Activated T-helper 17 cell treated with anti-CD3 and anti-CD28 coated beads, Interleukin-2, amount 50 U/mL, for 72 hours (primary cell): ENCODE measurements around the gene ARHGEF11. TPM values are rescaled to one million over a fixed set of nuclear protein-coding genes. Genes with fewer than 3 reads are reported as not detected.

ENCODE experiments used
- ATAC-seq: fragments of 150-1000 bp; cut with Tn5 transposase; replicated peaks from 2 replicates; pipeline ENCODE4 v1.10.0; 2021; ENCODE audit warnings: mild to moderate bottlenecking, moderate library complexity
- H3K27ac Mint-ChIP-seq: one replicate; pipeline ENCODE4 v1.8.0; 2022; ENCODE audit warnings: mixed read lengths
- H3K27me3 Mint-ChIP-seq: one replicate; pipeline ENCODE4 v1.8.0; 2022; ENCODE audit warnings: mixed read lengths
- H3K36me3 Mint-ChIP-seq: one replicate; pipeline ENCODE4 v1.8.0; 2022; ENCODE audit warnings: low read depth, mild to moderate bottlenecking, mixed read lengths
- H3K4me1 Mint-ChIP-seq: one replicate; pipeline ENCODE4 v1.8.0; 2022; ENCODE audit warnings: mixed read lengths
- H3K4me3 Mint-ChIP-seq: one replicate; pipeline ENCODE4 v1.8.0; 2022; ENCODE audit warnings: mild to moderate bottlenecking, mixed read lengths
- H3K9me3 Mint-ChIP-seq: one replicate; pipeline ENCODE4 v1.8.0; 2022; ENCODE audit warnings: mixed read lengths
- total RNA-seq, 2 donors: library from RNA; stranded (reverse); gene quantifications; one replicate each; pipeline ENCODE4 v1.2.3, GENCODE V29; 2022

The ARHGEF11 gene
- total RNA-seq, 2 donors from 2014 or later, result 4.1 to 4.7 TPM

DNA sequence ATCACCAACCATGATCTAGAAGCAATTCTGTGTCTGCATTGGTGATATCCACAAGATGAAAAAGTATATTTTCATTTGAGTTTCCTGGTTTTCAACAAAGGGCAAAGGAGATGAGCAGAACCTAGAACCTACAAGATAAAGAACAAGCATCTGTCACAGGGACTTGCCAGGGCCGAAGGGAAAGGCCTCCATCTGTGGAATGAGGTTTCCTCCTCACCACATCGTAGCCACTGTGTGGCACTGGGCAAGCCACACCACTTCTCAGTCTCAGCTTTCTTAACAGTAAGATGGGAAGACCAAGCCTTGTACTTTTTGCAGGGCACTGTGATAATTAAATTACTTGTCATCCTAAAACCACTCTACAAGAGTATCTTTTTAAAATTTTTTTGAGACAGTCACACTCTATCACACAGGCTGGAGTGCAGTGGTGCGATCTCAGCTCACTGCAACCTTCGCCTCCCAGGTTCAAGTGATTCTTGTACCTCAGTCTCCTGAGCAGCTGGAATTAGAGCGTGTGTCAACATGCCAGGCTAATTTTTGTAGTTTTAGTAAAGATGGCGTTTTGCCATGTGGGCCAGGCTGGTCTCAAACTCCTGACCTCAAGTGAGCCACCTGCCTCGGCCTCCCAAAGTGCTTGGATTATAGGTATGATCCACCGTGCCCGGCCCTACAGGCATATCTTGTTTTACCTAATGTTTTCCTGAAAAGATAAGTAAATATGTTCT is 45.8 kb downstream of the ARHGEF11 start:
- Mint-ChIP-seq H3K9me3 (no peaks in the 10 kb centered on the region), H3K4me3 (no peak overlapping the region), H3K27me3 (peaks cover 21% of the 10 kb centered on the region), H3K4me1 (no peaks in the 10 kb centered on the region), H3K27ac (no peak overlapping the region), H3K36me3 (no peaks in the 10 kb centered on the region)
- ATAC-seq, result no peak

DNA sequence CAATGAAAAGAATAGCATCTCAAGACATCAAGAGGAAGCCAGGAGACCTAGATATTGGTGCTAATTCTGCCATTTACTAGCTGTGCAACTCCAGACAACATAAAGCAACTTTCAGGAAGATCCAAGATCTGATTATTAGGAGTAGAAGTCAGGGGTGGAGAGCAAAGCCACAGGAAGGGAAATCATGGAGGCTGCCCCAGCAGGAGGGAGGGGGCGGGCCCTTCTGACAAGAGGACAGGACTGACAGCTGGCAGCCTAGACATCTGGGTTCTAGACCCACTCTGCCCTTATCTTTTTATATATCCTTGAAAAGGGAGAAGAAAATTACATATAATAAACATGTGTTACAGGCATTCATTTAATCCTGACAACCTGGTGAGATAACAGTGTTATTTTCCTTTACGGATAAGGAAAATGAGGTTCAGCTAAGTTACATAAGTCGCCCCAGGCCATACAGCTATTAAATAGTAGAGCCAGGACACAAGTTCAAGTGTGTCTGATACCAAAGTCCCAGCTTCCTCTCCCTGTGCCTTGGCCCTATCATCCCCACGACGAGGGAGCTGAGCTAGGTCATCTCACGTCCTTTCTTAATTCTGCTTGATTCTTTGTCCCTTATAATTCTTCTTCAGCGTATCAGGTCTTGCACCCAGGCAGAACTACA is 46.6 kb downstream of the ARHGEF11 start:
- H3K27me3 Mint-ChIP-seq, result peaks cover 26% of the 10 kb centered on the region
- H3K36me3 Mint-ChIP-seq, result no peaks in the 10 kb centered on the region
- H3K9me3 Mint-ChIP-seq, result no peaks in the 10 kb centered on the region
- ATAC-seq, result no peak
- no peaks in the 10 kb centered on the region for H3K4me1 Mint-ChIP-seq
- no peak overlapping the region for H3K27ac Mint-ChIP-seq
- no peak overlapping the region for H3K4me3 Mint-ChIP-seq

DNA sequence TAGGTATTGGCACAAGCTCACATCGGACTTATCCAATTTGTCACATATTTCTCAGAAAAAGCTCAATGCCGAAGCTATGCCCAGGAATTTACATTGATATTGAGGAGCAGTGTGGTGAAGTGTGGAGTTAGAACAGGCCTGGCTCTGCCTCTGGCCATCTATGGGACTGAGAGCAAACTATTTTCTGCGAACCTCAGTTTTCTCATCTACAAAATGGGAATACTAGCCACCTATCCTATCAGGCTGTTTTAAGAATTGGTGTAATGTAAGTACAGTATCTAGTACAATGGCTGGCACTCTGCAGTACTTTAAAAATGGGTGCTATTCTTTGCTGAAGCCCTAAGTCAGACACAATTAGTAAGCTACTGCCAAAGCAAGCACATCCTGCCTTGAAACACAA is 47.2 kb downstream of the ARHGEF11 start:
- Mint-ChIP-seq H3K9me3 (no peaks in the 10 kb centered on the region), H3K27ac (no peak overlapping the region), H3K4me3 (no peak overlapping the region), H3K27me3 (peaks cover 26% of the 10 kb centered on the region), H3K4me1 (no peaks in the 10 kb centered on the region), H3K36me3 (no peaks in the 10 kb centered on the region)
- no peak for ATAC-seq

DNA sequence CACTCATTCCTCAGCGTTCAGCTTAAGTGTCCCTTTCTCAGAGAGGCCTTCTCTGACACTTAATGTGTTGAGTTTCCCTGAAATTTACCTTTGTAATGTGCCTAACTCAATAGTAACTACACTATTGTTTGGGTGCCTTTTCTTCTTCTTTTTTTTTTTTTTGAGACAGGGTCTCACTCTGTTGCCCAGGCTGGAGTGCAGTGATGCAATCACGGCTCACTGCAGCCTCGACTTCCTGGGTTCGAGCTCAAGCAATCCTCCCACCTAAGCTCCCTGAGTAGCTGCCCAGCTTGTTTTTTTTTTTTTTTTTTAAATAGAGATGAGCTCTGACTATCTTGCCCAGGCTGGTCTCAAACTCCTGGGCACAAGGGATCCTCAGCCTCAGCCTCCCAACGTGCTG is 50.1 kb downstream of the ARHGEF11 start:
- no peak overlapping the region for H3K4me3 Mint-ChIP-seq
- no peaks in the 10 kb centered on the region for H3K36me3 Mint-ChIP-seq
- peaks cover 29% of the 10 kb centered on the region for H3K27me3 Mint-ChIP-seq
- no peaks in the 10 kb centered on the region for H3K9me3 Mint-ChIP-seq
- ATAC-seq, result no peak
- no peaks in the 10 kb centered on the region for H3K4me1 Mint-ChIP-seq
- H3K27ac Mint-ChIP-seq, result no peak overlapping the region

DNA sequence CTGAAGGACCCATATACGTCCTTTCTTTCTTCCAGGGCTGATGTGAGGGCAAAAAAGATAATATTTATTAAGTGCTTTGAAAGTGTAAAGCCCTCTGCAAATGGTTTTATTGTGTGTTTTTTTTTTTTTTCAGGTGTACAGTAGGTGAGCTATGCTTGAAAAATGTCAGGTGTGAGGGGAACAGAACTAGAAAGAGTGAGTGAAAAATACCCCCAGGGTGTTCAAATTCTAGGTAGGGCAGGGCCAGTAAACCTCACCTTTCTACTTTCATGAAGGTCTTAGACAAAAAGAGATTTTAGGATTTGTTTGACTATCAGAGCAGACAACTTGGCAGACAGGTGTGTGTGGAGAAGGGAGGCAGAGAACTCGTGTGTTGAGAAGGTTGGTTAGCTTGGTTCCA is 51.3 kb downstream of the ARHGEF11 start:
- no peak for ATAC-seq
- peaks cover 29% of the 10 kb centered on the region for H3K27me3 Mint-ChIP-seq
- H3K27ac Mint-ChIP-seq, result no peak overlapping the region
- H3K36me3 Mint-ChIP-seq, result no peaks in the 10 kb centered on the region
- no peaks in the 10 kb centered on the region for H3K4me1 Mint-ChIP-seq
- no peak overlapping the region for H3K4me3 Mint-ChIP-seq
- no peaks in the 10 kb centered on the region for H3K9me3 Mint-ChIP-seq

DNA sequence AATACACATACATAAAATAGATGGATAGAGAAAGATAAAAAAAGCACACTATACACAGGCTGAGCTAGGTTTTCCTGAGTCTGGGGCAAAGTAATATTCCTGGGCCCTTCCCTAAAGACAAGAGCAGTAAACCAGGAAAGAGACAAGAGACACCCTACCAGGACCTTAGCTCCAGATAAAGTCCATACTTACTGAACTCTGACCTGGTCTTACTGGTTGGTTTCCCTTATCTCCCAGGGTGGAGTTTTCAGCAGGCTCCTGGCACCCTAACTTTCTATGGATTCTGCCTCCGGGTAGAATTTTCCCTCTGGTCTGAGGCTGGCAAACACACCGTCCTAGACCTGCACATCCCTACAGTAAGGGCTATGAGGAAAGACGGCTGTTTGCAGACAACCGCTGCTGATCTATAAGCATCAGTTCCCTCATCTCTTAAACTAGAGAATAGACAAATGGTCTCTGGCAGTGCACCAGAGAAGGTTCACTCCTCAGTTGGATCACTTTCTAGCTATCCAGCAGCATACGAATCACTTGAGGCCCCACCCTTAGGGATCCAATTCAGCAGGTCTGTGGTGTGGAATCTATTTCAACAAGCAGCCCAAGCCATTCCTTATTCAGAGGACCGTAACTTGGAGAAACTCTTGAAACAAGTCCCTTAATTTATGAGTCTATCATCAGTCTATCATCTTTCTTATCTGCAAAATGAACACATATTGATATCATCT is 52.0 kb downstream of the ARHGEF11 start:
- H3K27ac Mint-ChIP-seq, result no peak overlapping the region
- H3K9me3 Mint-ChIP-seq, result no peaks in the 10 kb centered on the region
- H3K36me3 Mint-ChIP-seq, result no peaks in the 10 kb centered on the region
- H3K27me3 Mint-ChIP-seq, result peaks cover 26% of the 10 kb centered on the region
- no peak overlapping the region for H3K4me3 Mint-ChIP-seq
- no peaks in the 10 kb centered on the region for H3K4me1 Mint-ChIP-seq
- ATAC-seq, result no peak

DNA sequence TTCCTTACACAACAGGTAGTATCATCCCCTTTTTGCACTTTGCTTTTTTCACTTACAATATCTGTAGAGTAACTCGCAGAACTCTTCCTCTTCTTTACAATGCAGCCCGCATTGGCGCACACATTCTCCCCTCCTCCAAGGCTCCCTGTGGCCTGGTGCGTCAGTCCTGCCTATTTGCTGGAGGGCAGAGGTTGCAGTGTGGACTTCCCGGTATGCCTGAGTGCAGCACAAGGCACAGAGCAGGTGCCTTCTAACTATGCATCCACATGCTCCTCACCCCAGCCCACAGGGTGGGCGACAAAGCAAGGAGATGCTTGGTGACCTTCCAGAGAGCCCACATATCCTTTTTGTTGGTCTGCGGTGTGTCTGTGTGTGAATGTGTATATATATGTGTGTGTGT is 53.3 kb downstream of the ARHGEF11 start:
- Mint-ChIP-seq H3K4me1 (no peaks in the 10 kb centered on the region), H3K36me3 (no peaks in the 10 kb centered on the region), H3K4me3 (no peak overlapping the region), H3K27ac (no peak overlapping the region), H3K27me3 (peaks cover 20% of the 10 kb centered on the region), H3K9me3 (no peaks in the 10 kb centered on the region)
- no peak for ATAC-seq

DNA sequence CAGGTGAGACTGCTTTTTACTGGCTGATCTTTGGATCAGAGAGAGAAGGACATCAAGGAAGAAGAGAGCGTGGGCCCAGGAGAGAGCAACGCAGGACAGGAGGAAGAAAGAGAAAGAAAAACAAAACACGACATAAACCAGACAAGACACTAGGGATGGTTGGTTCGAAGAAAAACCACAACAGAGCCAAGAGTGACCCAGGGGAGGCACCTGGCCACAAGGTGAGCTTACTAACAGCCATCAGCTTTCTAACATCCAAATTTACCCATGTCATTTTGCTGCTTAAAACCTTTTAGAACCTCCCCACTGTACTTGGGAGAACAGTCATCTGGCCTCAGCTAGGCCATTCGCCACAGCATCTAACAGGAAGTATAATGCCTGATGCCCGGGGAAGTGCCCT is 57.8 kb downstream of the ARHGEF11 start:
- Mint-ChIP-seq H3K36me3 (no peaks in the 10 kb centered on the region), H3K27me3 (peaks cover 11% of the 10 kb centered on the region), H3K4me3 (no peak overlapping the region), H3K4me1 (no peaks in the 10 kb centered on the region), H3K27ac (no peak overlapping the region), H3K9me3 (no peaks in the 10 kb centered on the region)
- peak; percentile 87 for ATAC-seq

DNA sequence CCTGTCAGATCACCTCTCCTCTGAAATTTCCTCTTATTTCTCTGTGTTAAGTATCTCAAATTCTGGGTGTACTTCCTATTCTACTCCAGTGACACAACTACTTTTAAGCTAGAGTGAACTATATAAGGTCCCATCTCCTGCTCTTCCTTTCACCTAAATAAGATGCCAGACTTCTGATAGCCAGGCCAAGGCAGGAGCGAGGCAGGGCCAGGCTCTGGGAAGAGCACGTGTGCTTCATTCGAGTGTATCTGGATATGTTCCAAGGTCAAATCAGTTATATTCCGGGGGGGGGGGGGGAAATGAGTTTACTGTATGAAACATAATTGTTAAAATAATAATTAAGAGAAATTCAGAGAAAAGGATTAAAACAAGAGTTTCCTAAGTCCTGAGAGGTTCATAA is 65.0 kb downstream of the ARHGEF11 start:
- Mint-ChIP-seq H3K27ac (no peak overlapping the region), H3K4me3 (no peak overlapping the region), H3K36me3 (no peaks in the 10 kb centered on the region), H3K27me3 (peaks cover 31% of the 10 kb centered on the region), H3K4me1 (no peaks in the 10 kb centered on the region), H3K9me3 (no peaks in the 10 kb centered on the region)
- no peak for ATAC-seq

DNA sequence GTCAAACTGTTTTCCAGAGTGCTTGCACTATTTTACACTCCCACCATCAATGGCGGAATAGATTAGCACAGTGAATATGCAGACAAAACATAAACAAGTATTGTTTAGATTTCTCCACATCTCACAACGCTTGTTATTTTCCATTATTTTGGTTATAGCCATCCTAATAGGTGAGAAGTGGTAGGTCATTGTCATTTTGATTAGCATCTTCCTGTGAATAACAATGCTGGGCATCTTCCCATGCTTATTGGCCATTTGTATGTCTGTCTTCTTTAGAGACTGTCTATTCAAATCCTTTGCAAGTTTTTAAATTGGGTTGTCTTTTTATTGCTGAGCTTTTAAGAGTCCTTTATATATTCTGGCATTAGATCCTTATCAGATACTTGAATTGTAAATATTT is 70.5 kb downstream of the ARHGEF11 start:
- H3K4me1 Mint-ChIP-seq, result no peaks in the 10 kb centered on the region
- no peaks in the 10 kb centered on the region for H3K36me3 Mint-ChIP-seq
- no peak for ATAC-seq
- H3K9me3 Mint-ChIP-seq, result no peaks in the 10 kb centered on the region
- no peak overlapping the region for H3K27ac Mint-ChIP-seq
- H3K4me3 Mint-ChIP-seq, result no peak overlapping the region
- H3K27me3 Mint-ChIP-seq, result peaks cover 25% of the 10 kb centered on the region

DNA sequence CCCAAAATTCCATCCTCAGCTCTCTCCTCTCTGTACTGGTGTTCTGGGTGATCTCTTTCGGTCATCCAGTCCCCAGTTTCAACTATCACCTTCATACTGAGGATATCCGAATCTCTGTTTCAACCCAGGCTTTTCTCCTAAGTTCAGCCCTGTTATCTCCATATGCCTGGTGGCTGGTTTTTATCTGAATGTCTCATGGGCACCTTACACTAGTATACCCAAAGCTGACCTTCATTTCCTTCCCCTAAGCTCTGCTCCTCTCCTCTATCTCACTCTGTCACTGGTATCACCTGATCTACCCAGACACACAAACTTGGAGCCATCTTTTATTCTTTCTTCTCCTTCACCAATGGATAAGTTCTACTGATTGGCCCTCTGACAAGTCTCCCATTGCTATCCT is 72.1 kb downstream of the ARHGEF11 start:
- no peak for ATAC-seq
- Mint-ChIP-seq H3K36me3 (no peaks in the 10 kb centered on the region), H3K27me3 (peaks cover 20% of the 10 kb centered on the region), H3K4me3 (no peak overlapping the region), H3K4me1 (no peaks in the 10 kb centered on the region), H3K9me3 (no peaks in the 10 kb centered on the region), H3K27ac (no peak overlapping the region)

DNA sequence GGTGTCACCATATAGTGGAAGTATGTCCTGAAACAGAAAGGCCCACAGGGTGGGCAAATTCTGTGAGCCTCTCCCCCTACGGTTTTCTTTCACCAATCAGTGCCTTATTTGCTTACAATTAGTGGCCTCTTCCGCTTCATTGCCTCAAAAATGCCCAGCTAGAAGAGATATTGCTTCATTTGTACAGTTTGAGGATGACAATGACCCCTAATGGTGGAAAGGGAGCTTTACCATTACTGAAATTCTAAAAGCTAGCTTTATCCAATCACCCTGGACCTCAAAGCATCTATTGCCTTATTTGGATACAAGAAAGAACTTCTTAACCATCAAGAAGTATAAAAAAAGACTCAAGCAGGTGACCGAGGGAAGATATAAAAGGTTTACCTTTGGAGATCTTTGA is 75.5 kb downstream of the ARHGEF11 start:
- Mint-ChIP-seq H3K4me1 (no peaks in the 10 kb centered on the region), H3K27ac (no peak overlapping the region), H3K4me3 (no peak overlapping the region), H3K9me3 (no peaks in the 10 kb centered on the region), H3K36me3 (no peaks in the 10 kb centered on the region), H3K27me3 (peaks cover 8% of the 10 kb centered on the region)
- ATAC-seq, result no peak

DNA sequence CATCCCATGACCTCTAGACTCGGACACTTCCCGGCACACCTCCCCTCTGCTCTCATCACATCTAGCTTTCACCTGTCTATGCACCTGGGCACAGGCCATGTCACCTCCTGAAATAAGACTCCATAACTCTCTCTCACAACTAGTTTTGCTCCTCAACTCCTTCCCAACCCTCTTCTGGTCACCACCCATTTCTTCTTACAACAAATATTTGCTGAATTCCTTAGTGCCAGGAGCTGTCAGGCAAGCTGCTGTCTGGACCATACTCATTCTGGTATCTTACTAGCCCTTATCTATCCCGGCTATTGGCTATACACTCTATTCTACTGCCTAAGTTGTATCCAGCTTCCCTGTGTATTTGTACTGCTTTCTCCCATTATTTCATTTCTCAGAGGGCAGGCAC is 76.0 kb downstream of the ARHGEF11 start:
- H3K4me1 Mint-ChIP-seq, result peaks cover under 1% of the 10 kb centered on the region
- ATAC-seq, result no peak
- peaks cover 8% of the 10 kb centered on the region for H3K27me3 Mint-ChIP-seq
- H3K9me3 Mint-ChIP-seq, result no peaks in the 10 kb centered on the region
- no peak overlapping the region for H3K4me3 Mint-ChIP-seq
- H3K36me3 Mint-ChIP-seq, result no peaks in the 10 kb centered on the region
- H3K27ac Mint-ChIP-seq, result no peak overlapping the region

DNA sequence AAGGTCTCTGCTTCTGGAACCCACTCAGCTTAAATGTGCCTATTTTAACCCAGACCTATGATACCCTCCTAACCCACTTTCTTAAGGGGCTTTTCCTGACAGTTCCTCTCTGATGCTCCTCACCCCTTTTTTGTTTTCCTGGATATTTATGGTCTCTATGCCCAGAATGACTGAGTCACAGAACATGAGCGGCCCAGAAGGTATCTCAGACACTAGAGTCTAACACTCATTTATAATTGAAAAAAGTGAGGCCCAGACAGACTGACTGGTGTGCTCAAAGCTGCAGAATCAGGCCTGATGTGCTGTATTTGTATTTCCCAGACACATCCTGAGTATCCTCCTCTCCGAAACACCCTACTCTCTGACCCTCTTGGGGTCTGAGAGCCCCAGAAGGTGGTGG is 81.1 kb downstream of the ARHGEF11 start:
- no peak for ATAC-seq
- Mint-ChIP-seq H3K36me3 (peaks cover 2% of the 10 kb centered on the region), H3K27ac (peak overlapping the region; percentile 87), H3K9me3 (peaks cover 8% of the 10 kb centered on the region), H3K27me3 (peaks cover 3% of the 10 kb centered on the region), H3K4me3 (peak overlapping the region; percentile 80), H3K4me1 (peaks cover 29% of the 10 kb centered on the region)

DNA sequence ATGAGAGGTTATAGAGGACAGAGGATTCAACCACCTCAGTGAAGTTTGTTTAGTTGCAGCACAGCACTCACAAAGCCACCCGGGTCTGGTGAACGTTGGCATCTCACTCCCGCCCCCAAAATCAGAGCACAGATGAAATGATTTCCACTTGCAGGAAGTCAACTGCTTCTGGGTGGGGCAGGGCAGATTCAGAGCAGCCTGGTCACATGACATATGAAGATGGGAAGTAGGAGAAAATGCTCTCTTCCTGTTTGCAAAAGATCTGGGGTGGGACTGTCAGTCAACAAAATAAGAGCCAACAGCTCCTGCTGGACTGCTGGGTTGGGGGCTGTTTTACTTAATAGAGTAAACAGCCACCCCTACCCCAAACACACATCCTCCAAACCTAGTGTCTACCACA is 81.9 kb downstream of the ARHGEF11 start:
- Mint-ChIP-seq H3K27ac (peak overlapping the region; percentile 87), H3K27me3 (peaks cover 3% of the 10 kb centered on the region), H3K4me3 (peak overlapping the region; percentile 80), H3K4me1 (peaks cover 31% of the 10 kb centered on the region), H3K9me3 (peaks cover 8% of the 10 kb centered on the region), H3K36me3 (peaks cover 10% of the 10 kb centered on the region)
- ATAC-seq, result peak; percentile 78
